NCI-H2029 (cell line): ENCODE results near the gene STN1.
"Not testable (repeated sequence)": the region's sequence is repeated elsewhere in the genome, so short reads cannot be mapped to it uniquely, and the experiment has no call there.

ENCODE experiments used
- DNase-seq: peaks from one replicate; lab custom pipeline; 2025; lab: John Stamatoyannopoulos, UW

Gene STN1

GRCh38 chr10:103861505-103861904, 56.5 kb downstream of the STN1 start:
- no peak for DNase-seq

- no peak for DNase-seq
Observed at GRCh38 chr10:103859161-103860086, 58.6 kb downstream of the STN1 start.

GRCh38 chr10:103858360-103858759, 59.6 kb downstream of the STN1 start:
- no peak for DNase-seq

GRCh38 chr10:103856797-103857170, 61.2 kb downstream of the STN1 start:
- no peak for DNase-seq

GRCh38 chr10:103855852-103856796, 61.9 kb downstream of the STN1 start:
- no peak for DNase-seq

GRCh38 chr10:103855424-103855823, 62.6 kb downstream of the STN1 start, which contains the start of gene SH3PXD2A:
Gene SH3PXD2A (minus strand): TSS chr10:103855576. CDS start chr10:103855266, 310 bp downstream.
- DNase-seq: no peak

- DNase-seq: no peak
Observed at GRCh38 chr10:103854686-103855391, 63.1 kb downstream of the STN1 start.

GRCh38 chr10:103854265-103854685, 63.7 kb downstream of the STN1 start:
- no peak for DNase-seq

GRCh38 chr10:103853428-103854264, 64.3 kb downstream of the STN1 start:
- no peak for DNase-seq

GRCh38 chr10:103852856-103853255, 65.1 kb downstream of the STN1 start:
- DNase-seq: no peak

- no peak for DNase-seq
Observed at GRCh38 chr10:103852189-103852711, 65.7 kb downstream of the STN1 start.

GRCh38 chr10:103851261-103851660, 66.7 kb downstream of the STN1 start:
- DNase-seq: no peak

- no peak for DNase-seq
Observed at GRCh38 chr10:103850572-103850895, 67.5 kb downstream of the STN1 start.

GRCh38 chr10:103849880-103850571, 68.0 kb downstream of the STN1 start:
- DNase-seq: no peak

GRCh38 chr10:103849212-103849877, 68.6 kb downstream of the STN1 start:
- no peak for DNase-seq

- no peak for DNase-seq
Observed at GRCh38 chr10:103847909-103848468, 70.0 kb downstream of the STN1 start.

GRCh38 chr10:103847346-103847745, 70.6 kb downstream of the STN1 start:
- DNase-seq: no peak

GRCh38 chr10:103845972-103846371, 72.0 kb downstream of the STN1 start:
- no peak for DNase-seq

- DNase-seq: not testable (repeated sequence)
Observed at GRCh38 chr10:103845346-103845745, 72.6 kb downstream of the STN1 start.
